SK-N-SH (cell line): ENCODE results near the gene SSTR3.

Source experiments
- CHD2 ChIP-seq: fragments of 150-350 bp; IDR thresholded peaks from 2 replicates; pipeline ENCODE4 v1.6.1; 2018; ENCODE audit warnings: low read length; ENCODE audit not compliant: partially characterized antibody
- EP300 ChIP-seq, 2 experiments: IDR thresholded peaks; 2 replicates each; pipeline versions ENCODE4 v1.4.0 to v1.6.1; 2012; ENCODE audit warnings: borderline replicate concordance in 1 of 2, low read depth in 1 of 2, low read length in 1 of 2
- SIN3A ChIP-seq: IDR thresholded peaks from 2 replicates; pipeline ENCODE4 v1.6.1; 2012; ENCODE audit warnings: low read depth, mild to moderate bottlenecking, low read length, moderate library complexity, borderline replicate concordance
- TEAD4 ChIP-seq: IDR thresholded peaks from 2 replicates; pipeline ENCODE4 v1.4.0; 2012; ENCODE audit warnings: mild to moderate bottlenecking, borderline replicate concordance; ENCODE audit not compliant: insufficient read depth
- TF ChIP-seq, protein P1 (sequence below): fragments of 200-600 bp; sonication (generic); IDR thresholded peaks from 2 replicates; pipeline ENCODE4 v1.6.1; 2017; ENCODE audit warnings: antibody characterized with exemption, mild to moderate bottlenecking, moderate library complexity

GRCh38 chr22:37244922-37245722, 32.8 kb upstream of the SSTR3 start:
- TF ChIP-seq, protein P1, sequence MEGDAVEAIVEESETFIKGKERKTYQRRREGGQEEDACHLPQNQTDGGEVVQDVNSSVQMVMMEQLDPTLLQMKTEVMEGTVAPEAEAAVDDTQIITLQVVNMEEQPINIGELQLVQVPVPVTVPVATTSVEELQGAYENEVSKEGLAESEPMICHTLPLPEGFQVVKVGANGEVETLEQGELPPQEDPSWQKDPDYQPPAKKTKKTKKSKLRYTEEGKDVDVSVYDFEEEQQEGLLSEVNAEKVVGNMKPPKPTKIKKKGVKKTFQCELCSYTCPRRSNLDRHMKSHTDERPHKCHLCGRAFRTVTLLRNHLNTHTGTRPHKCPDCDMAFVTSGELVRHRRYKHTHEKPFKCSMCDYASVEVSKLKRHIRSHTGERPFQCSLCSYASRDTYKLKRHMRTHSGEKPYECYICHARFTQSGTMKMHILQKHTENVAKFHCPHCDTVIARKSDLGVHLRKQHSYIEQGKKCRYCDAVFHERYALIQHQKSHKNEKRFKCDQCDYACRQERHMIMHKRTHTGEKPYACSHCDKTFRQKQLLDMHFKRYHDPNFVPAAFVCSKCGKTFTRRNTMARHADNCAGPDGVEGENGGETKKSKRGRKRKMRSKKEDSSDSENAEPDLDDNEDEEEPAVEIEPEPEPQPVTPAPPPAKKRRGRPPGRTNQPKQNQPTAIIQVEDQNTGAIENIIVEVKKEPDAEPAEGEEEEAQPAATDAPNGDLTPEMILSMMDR, result no peak
- TF ChIP-seq EP300 (IDR thresholded peaks at IDR 0.05; ENCODE audit: borderline replicate concordance in 1 of 2, low read depth in 1 of 2, low read length in 1 of 2) (no peak), CHD2 (no peak), SIN3A (no peak), TEAD4 (no peak)
